KG1 (cell line): Measurements from ENCODE around the gene LTBP1.

Experiments used
- DNase-seq: peaks from one replicate; lab custom pipeline; 2025; lab: John Stamatoyannopoulos, UW

LTBP1 gene

DNA sequence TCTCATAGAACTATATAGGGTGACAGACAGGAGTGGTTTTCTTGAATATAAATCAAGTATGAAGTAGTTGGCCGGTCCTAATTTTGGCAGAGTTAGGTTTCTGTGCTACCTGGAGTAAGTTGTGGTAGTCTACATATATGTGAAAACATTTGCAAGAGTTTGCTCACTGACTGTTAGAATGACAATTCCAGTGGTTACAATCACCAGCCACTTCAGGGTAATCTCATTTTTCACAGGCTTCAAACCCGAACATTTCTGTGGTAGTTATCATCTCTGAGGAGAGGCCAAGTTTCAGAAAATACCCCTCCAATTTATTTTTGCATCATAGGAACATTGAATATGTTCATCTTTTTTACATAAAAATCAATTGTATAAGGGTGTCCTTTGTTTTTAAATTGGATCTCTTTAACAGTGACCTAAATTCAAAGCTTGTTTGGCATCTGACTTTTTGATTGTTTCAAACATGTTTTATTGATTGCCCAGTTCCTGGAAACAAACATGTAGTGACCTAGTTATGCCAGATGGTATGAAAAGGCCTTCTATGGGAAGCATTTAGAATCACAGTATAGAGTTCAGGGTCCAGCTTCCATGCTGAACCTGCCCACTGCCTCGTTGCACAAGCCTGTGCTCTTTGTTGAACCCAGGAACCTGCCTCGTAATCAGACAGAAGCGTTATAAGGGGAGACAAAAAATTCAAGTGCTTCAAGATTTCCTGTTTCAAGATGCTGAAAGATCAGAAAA, 250.6 kb downstream of the LTBP1 start:
- no peak for DNase-seq

DNA sequence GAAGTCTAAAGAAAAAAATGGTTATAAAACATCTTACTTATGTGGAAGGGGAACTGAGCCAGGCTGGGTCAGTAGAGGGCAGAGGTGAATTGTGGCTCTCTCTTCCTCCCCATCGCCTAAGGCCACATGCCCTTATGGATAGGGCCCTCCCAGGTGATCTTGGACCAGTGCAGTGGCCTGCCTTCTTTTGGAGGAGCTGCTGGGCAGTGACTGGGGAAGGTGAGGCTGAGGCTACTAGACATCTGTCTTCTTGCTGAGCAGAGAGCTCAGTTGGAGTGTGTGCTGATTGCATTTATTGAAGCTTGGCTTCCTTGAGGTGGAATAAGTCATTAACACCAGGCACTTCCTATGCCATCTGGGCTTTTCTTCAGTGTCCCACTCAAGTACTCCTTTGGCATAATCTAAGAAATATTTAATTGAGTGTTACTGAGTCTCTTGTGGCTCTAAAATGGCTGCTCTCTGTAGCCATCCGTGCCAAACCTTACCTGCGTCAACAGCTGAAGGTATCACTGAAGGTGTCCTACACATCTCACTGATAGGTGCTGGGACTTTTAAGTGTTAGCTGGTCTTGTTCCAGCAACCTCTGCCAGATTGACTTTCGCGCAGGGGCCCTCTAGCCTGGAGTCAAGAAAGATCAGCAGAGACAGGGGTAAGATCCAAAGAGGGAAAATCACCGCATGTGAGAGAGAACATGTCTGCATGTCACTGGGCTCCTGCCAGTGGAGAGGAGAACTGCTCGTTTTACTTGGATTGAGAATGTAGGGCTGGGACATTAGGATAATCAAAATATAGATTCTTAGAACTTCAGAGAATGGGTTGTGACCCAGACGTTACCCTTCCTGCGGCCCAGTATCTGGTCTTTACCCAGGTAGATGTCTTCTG, 256.1 kb downstream of the LTBP1 start:
- no peak for DNase-seq

DNA sequence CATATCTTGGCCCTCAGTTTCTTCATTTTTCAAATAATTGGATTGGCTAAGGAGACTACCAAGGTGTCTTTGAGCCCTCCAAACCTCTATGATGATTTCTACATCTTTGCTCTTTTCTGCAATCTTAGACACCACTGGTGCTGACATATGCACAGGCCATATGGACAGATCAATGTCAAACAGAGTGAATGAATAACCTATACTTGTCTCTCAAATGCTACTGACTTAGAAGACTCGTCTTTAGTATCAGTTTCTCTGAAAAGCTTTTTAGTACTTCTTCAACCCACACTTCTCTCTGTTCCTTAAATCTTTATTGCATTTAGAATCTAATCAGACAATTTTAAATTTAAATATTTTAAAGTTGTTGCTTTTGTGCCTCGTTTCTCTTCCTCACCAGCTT, 258.2 kb downstream of the LTBP1 start:
- no peak for DNase-seq

DNA sequence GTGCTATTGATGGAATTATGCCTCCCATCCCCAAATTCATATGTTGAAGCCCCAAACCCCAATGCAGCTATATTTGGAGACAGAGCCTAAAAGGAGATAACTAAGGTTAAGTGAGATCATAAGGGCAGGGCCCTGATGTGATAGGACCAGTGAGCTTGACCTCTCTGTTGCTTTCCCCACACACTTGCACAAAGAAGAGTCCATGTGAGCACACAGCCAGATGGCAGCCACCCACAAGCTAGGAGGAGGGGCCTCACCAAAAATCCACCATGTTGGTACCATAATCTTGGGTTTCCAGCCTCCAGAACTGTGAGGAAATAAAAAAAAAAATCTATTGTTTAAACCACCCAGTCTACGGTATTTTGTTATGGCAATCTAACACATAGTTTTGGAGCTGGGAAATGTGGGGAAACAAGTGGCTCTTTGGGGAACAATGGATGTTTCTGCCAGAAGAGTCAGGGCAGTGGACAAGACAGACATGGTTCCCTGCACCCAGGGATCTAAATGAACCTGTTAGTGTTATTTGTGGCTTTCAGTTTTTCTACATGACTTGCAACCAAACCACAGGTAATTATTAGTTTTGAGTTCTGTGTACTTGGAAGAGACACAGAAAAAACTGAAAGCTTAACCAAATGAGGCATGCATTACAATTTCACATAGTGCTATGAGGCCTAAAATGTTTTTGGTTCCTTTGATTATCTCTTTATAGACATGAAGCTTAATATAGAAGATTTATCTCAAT, 259.1 kb downstream of the LTBP1 start:
- no peak for DNase-seq

DNA sequence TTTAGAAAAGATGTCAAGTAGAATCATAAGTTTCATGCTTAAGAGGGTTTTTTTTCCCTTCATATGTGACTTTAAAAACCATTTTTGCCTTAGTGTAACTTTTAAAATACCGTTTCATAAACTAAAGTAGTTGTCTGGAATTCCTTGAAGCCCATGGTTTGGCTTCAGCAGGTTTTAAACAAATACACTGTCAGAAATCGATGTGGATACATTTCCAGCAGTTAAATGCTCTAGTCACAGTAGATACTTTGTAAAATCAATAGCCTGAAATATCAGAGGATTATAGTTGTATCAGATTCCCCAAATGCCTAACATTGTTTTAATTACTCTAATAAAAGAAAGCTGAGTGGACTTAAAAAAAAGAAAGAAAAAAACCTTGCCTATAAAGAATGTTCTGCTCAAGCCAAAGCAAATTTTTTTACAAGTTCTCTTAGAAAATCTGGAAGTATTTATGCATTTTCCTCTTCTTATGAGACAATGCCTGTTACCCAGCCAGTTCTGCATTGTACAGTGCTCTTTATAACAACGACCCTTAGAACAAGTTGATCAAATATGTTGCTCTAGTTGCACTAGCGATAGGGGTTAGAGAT, 260.5 kb downstream of the LTBP1 start:
- DNase-seq: no peak

DNA sequence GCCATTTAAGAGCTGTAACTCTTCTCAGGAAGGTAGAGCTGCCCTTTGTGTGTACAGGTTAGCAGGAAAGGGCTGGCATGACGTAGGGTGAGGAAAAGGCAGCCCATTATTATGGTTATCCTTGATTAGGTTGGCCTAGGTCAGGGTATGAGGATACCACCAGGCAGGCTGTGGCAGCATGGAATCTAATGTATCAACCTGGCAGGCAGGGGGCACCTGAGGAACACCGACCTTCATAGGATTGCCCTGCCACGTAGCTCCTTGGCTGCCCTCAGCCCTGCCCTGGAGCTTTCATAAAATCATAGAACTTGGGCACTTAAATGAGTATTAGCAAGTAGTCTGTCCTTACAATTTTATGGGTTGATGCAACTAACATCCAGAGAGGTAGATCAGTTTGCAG, 261.6 kb downstream of the LTBP1 start:
- DNase-seq: no peak

DNA sequence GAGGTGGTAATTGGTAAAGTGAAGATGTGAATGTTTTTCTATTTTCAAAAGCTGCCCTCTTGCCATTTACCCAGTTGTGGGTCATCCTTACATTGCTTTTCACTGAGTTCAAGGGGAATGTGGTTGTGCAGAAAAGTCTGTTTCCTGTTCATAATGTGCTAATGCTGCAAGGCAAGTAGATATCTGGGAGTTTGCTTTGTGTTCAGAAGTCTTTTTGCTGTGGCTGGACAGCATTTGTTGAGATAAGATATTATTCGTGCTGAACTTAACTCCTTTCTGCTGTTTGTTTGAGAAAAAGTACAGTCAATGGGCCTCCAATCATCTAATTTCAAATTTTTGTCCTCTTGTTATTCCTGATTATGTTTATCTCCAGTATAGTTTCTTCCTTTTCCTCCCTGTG, 263.2 kb downstream of the LTBP1 start:
- no peak for DNase-seq

DNA sequence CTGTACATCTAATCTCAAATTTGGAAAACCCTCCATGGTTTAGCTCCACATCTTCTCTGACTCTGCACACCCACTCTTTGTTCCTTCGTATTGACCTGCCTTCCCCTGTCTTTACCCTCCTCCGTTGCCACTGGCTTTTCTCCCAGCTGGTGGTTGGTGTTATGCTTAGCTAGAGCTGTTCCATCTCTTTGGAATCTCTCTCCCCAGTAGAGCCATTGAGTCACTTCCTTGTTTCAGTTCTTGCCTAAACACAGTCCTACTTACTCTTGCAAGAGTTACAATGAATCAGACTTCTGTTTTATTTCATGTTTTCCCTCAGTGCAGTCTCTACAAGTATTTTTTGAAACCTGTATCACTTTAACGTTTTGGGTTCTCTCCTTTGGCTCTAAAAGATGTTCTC, 263.9 kb downstream of the LTBP1 start:
- no peak for DNase-seq

DNA sequence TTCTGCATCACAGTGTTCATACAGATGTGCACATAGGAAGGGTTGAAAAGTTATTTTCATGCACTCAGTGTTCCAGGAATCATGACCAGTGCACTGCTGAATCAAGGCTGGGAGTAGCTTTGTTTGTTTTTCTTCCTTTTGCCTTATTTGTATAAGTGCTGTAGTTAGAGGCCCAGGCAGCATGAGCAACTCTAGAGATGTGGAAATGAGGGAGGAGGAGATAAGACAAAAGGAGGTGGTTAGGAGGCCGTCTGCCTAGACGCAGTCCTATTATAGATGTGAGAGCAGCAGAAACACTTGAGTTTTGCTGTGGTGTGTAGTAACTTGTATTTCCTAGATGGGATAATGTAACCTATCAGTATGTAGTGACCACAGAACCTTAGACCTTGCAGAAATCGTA, 265.4 kb downstream of the LTBP1 start:
- no peak for DNase-seq

DNA sequence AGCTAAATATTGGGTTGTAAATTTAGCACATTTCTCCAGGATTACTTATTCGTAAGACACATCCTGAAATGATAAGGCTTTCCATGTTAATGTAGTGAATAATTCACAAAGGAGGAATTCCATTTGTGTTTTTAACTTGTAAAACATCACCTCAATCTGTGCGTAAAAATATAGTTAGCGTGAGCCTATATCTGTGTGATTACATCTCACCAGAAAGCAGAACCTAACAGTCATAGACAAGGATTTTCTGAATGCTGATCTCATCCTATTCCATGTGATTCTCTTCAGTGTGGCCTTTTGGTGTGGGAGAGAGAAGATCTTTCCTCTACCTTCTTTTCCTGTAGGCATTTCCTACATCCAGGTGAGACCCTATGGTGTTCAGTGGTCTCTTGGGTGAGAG, 266.5 kb downstream of the LTBP1 start:
- DNase-seq: no peak

DNA sequence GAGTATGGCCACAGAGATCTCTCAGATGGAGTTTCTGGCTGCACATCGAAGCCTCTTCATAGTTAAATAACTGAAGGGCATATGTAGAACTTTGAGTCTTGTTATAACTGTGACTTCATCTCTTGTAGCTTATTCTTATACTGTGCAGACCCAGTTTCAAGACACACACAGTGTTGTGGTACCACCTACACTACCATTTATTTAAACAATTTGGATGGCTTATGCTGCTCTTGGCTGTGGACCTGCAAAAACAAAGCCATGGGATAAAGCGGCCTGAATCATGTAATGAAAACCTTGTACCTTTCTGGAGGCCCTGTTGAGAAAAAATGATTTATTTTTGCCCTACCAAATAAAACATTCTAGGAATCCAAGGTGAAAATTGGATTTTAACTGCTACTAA, 266.9 kb downstream of the LTBP1 start:
- no peak for DNase-seq

DNA sequence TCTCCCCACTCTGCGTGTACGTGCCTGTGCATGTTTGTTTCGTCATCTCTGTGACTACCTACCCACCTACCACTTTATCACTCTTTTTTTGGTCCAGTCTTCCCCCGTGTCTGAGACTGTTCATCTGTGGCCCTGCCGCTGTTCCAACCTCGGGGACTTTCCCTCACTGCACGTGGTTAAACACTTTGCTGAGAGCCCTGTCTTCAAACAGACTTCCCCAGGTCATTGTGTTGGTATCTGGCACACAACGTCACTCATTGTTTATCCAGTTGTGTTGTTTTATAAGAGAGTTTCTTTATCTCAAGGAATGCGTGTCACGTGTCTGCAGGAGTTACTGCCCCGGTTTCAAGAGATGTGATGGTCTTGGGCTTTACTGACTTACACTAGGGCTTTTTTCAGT, 267.7 kb downstream of the LTBP1 start:
- no peak for DNase-seq

DNA sequence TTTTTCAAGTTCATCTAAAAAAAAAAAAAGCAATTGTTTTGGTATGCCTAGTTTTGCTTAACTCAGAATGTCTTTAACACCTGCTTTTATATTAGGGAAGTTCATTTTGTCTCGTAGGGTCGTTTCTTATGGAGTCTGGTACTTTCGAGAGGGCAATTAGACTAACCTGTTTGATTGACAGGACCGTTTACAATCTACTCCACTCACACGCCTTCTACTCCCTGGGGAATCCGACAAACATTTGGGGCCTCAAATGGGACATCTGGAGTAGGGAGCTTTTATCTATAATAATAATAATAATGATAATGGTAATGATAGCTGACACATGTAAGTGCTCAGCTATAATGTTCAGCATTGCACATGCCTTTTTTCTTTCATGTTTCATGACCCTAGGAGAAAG, 268.1 kb downstream of the LTBP1 start:
- no peak for DNase-seq

DNA sequence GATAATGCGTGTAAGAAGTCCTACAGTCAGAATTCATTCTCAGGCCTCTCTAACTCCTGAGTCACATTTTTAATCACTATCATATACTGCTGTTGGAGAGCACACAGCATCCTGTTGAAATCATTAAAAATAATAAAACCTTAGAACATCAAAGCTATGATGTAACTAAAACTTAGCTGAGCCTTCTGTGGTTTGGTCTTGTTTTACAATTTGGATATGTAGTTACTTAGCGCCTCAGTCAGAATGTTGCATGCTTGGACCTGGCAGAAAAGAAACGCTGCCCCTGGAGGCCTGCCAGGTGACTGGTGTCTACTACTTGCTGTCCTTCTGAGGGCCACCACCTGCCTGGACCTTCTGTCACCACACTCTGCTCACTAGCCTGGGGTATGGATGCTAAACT, 268.5 kb downstream of the LTBP1 start:
- no peak for DNase-seq

DNA sequence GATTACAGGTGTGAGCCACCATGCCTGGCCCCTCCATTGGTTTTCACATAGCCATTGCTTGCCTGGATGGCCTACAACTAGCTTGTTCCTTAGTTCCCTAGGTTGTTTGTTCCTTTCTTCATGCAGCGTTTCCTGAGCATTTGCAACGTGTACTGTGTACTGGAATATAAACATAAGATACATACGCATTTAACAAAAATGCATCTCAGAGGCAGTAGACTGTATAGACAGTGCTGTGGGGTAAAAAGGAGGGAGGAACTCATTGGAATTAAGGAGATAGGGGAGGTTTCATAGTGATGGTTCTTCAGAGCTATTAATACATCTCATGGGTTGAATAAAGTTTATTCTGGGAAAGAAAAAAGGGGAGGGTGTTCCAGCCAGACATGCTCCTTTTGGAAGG, 269.2 kb downstream of the LTBP1 start:
- no peak for DNase-seq

DNA sequence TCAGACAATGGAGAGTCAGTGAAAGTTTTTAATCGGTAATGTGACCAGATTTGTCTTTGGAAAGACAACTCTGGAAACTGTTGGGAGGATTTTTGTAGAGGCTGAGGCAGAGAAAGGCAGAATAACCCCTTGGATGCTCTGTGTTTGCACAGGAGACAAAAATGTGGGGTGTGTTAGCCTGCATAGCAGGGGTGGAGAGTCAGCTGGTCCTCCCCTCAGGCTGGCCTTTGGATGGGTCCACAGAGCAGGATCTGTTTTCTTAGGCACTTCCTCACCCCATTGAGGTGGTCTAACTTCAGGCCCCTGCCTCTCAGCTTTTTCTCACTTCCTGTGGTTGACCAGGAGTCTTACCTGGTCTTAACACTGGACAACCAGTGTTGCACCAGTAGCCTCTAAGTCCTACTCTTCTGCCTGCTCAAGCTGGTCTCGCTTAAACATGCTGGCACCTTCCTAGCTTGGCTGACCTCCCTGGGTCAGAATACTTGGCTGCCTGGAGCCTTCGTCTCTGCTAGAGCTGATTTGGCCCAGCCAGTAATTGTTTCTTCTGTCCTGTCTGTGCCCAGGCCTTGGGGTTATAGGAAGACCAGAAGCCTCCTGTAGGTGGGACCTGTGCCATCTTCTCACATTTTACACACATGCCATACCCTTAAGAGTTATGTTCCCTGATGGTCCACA, 269.9 kb downstream of the LTBP1 start:
- DNase-seq: no peak

DNA sequence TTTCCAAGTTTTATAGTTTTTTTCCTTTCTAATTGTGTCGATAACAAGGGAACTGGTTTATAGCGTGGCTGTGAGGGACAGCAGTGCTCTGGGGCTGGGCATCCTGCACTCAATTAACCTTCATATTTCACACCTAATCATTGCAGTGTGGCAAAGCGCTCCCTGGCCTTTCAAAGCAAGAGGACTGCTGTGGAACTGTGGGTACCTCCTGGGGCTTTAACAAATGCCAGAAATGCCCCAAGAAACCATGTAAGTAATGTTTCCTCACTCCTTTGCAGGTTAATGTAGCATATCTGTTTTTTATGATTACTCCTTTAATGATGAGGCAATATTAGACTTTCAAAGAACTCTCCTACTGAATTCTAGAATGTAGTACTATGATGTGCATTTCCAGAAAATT, 270.7 kb downstream of the LTBP1 start:
- DNase-seq: no peak

DNA sequence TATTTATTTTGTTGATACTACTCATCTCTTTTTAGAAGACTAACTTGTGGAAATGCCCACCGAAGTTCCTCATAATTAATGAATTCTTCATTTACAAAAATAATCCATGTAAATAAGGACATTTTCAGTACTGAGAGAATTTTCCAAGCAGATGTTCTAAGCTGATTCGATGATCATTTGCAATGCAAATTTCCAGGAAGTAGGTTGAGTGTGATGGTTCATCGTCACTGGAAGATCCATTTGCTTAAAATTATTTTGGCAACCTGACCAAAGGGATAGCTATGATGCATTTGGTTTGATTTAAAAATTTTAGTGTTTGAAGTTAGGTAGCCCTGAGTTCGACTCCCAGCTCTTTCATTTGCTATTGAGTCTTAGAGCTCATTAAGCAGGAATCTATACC, 272.4 kb downstream of the LTBP1 start:
- no peak for DNase-seq

DNA sequence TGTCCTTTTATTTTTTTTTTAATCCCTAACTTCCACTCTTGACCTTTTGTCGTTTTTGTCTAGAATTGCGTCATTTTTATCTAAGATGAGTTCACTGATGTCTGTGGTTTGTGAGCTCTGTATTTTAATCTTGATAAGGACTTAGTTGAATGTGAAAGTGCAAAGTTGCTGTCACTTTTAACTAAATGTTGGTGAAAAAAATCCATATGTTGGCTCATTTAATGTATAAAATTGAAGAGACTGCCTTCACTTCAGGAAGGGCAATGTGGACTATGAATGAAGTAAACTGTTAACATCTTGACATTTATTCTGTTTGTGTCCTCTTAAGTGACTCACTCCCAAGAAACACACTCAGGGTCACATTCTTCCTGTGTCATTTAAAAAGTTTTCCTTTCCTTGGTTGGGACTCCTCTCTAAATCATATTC, 273.1 kb downstream of the LTBP1 start:
- no peak for DNase-seq

DNA sequence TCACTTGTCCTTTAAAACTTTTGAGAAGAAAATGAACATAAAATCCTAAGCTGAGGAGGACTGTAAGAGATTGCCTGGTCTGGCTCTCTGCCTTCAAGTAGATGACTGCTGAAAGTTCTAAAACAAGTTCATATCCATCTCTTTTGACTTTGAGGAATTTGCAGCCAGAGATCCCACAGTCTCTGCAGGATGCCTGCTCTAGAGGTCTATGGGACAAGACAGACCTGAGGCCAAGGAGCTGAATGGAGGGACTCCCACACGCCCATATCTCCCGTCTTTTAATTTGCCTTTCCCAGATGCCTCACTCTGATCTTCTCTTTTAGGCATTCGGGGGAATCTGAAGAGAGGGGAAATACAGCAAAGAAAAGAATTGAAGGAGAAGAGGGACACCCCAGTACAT, 273.8 kb downstream of the LTBP1 start:
- no peak for DNase-seq

DNA sequence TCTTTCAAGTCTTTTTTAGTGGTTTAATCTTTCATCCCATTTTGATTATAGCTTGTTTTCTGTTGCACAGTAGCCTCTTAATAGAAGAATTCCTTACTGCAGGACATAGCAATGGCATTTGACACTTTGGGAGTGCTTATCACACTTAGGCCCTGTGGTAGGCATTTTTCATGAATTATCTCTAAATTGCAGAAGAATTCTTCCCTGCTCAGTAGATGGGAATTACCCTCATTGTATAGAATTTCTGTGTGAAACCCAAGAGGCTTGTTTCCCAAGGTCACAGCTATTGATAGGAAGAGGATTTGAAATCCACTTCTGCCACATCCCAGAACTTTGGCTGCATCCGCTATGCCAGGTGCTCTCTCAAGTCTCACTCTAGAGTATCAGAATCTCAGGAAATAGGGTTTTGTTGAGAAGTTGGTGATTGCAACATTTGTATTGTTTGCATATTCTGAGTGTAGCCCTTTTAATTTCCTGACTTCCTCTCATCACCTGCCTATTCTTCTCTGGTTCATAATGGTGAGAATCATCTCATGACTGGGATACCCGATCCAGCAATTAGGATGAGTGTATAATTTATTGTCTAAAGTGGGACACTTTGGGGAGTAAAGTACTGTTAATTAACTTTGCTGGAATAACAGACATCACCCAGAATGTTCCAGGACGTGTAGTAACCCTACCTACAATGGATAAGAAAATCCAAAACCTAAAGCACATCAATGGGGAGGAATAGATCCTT, 274.5 kb downstream of the LTBP1 start:
- no peak for DNase-seq
